ENCODE results near the gene RHOU. TPM values are rescaled to one million over a fixed set of nuclear protein-coding genes. Genes with fewer than 3 reads are reported as not detected.

Gene RHOU
- total and polyA plus RNA-seq, 10 of the 15 experiments (the other 5 are each of a cell fraction or from before 2014, with no cell fraction given): not detected

- 38% methylated on average over 8 of the region's 8 CpGs for WGBS (ENCODE audit: insufficient coverage, insufficient replicate concordance, low lambda C conversion rate, missing lambda C conversion rate)
- Histone ChIP-seq H3K4me1 (ENCODE audit: control insufficient read depth, insufficient read depth, low read length) (no peaks in the 10 kb centered on the region), H3K36me3 (ENCODE audit: control insufficient read depth in 2 of 2, insufficient read depth in 2 of 2, low read length in 1 of 2) (no peaks in the 10 kb centered on the region), H3K79me2 (ENCODE audit: control insufficient read depth, insufficient read depth, low read length) (no peaks in the 10 kb centered on the region), H2AFZ (ENCODE audit: control insufficient read depth, low read depth, low read length) (no peak overlapping the region), H3K9me3 (replicated peaks; ENCODE audit: control insufficient read depth, insufficient read depth, low read length) (no peaks in the 10 kb centered on the region), H3K27ac (ENCODE audit: control insufficient read depth, insufficient read depth) (no peak overlapping the region), H3K27me3 (replicated peaks in 1 of 2; ENCODE audit: control insufficient read depth in 2 of 2, insufficient read depth in 2 of 2, low read length in 1 of 2) (peaks cover 2 to 33% of the 10 kb centered on the region in 2 experiments; a peak in 3 of 4 replicates), H4K20me1 (ENCODE audit: control insufficient read depth, insufficient read depth) (no peaks in the 10 kb centered on the region), H3K4me2 (ENCODE audit: control insufficient read depth, insufficient read depth) (no peak overlapping the region), H3K9ac (ENCODE audit: control insufficient read depth, insufficient read depth, low read length) (no peak overlapping the region), H3K4me3 (no peak overlapping the region)
- in situ Hi-C loops (cut with MboI): no loop called here
- ChIA-PET RAD21 (ENCODE audit: unreplicated experiment) (no interaction called here), POLR2A (no interaction called here), SMC1A (ENCODE audit: uncharacterized antibody, unreplicated experiment) (no interaction called here), CTCF (no interaction called here)
- FAIRE-seq (no peak), DNase-seq (ENCODE audit: low read depth, low spot score) (no peak), ATAC-seq (no peak)
- intact Hi-C loops (cut with micrococcal nuclease; ENCODE audit: unreplicated experiment): no loop called here
- no TSS peak for BruUV-seq (replicated peaks)
- no peak for TF ChIP-seq CHD2 (IDR thresholded peaks at IDR 0.05; ENCODE audit: borderline replicate concordance, low read depth, low read length)
- no peak for TF ChIP-seq MXI1 (IDR thresholded peaks at IDR 0.05; ENCODE audit: low read depth, low read length)
- no peak for TF ChIP-seq CBX3 (IDR thresholded peaks at IDR 0.05; ENCODE audit: borderline replicate concordance, low read depth)
- TF ChIP-seq, protein P1, sequence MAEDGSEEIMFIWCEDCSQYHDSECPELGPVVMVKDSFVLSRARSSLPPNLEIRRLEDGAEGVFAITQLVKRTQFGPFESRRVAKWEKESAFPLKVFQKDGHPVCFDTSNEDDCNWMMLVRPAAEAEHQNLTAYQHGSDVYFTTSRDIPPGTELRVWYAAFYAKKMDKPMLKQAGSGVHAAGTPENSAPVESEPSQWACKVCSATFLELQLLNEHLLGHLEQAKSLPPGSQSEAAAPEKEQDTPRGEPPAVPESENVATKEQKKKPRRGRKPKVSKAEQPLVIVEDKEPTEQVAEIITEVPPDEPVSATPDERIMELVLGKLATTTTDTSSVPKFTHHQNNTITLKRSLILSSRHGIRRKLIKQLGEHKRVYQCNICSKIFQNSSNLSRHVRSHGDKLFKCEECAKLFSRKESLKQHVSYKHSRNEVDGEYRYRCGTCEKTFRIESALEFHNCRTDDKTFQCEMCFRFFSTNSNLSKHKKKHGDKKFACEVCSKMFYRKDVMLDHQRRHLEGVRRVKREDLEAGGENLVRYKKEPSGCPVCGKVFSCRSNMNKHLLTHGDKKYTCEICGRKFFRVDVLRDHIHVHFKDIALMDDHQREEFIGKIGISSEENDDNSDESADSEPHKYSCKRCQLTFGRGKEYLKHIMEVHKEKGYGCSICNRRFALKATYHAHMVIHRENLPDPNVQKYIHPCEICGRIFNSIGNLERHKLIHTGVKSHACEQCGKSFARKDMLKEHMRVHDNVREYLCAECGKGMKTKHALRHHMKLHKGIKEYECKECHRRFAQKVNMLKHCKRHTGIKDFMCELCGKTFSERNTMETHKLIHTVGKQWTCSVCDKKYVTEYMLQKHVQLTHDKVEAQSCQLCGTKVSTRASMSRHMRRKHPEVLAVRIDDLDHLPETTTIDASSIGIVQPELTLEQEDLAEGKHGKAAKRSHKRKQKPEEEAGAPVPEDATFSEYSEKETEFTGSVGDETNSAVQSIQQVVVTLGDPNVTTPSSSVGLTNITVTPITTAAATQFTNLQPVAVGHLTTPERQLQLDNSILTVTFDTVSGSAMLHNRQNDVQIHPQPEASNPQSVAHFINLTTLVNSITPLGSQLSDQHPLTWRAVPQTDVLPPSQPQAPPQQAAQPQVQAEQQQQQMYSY (CRISPR knock-in tag; IDR thresholded peaks at IDR 0.05): no peak
- TF ChIP-seq BACH1 (IDR thresholded peaks at IDR 0.05; ENCODE audit: borderline replicate concordance): no peak
- TF ChIP-seq JUNB (IDR thresholded peaks at IDR 0.05): no peak
- TF ChIP-seq RB1 (IDR thresholded peaks at IDR 0.05; ENCODE audit: borderline replicate concordance): no peak
- TF ChIP-seq MEF2B (IDR thresholded peaks at IDR 0.05; ENCODE audit: partially characterized antibody, poor library complexity, severe bottlenecking): no peak
- no peak for TF ChIP-seq SREBF2 (IDR thresholded peaks at IDR 0.05; ENCODE audit: low read length)
- no peak for TF ChIP-seq ZBED1 (IDR thresholded peaks at IDR 0.05; ENCODE audit: borderline replicate concordance)
- no peak for TF ChIP-seq BRCA1 (IDR thresholded peaks at IDR 0.05; ENCODE audit: low read depth, low read length)
- no peak for TF ChIP-seq SIN3A (IDR thresholded peaks at IDR 0.05; ENCODE audit: low read depth, low read length)
- TF ChIP-seq, protein P2, sequence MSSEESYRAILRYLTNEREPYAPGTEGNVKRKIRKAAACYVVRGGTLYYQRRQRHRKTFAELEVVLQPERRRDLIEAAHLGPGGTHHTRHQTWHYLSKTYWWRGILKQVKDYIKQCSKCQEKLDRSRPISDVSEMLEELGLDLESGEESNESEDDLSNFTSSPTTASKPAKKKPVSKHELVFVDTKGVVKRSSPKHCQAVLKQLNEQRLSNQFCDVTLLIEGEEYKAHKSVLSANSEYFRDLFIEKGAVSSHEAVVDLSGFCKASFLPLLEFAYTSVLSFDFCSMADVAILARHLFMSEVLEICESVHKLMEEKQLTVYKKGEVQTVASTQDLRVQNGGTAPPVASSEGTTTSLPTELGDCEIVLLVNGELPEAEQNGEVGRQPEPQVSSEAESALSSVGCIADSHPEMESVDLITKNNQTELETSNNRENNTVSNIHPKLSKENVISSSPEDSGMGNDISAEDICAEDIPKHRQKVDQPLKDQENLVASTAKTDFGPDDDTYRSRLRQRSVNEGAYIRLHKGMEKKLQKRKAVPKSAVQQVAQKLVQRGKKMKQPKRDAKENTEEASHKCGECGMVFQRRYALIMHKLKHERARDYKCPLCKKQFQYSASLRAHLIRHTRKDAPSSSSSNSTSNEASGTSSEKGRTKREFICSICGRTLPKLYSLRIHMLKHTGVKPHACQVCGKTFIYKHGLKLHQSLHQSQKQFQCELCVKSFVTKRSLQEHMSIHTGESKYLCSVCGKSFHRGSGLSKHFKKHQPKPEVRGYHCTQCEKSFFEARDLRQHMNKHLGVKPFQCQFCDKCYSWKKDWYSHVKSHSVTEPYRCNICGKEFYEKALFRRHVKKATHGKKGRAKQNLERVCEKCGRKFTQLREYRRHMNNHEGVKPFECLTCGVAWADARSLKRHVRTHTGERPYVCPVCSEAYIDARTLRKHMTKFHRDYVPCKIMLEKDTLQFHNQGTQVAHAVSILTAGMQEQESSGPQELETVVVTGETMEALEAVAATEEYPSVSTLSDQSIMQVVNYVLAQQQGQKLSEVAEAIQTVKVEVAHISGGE (CRISPR knock-in tag; IDR thresholded peaks at IDR 0.05): no peak
- no peak for TF ChIP-seq NFXL1 (IDR thresholded peaks at IDR 0.05; ENCODE audit: borderline replicate concordance)
- no peak for TF ChIP-seq IKZF1 (conservative IDR thresholded peaks at IDR 0.05)
These were observed 2.9 kb upstream of the RHOU start for GRCh38 chr1:228732426-228732825.

All from GM12878 (cell line).